ENCODE results near the gene POLR2C. TPM values are rescaled to one million over a fixed set of nuclear protein-coding genes. Genes with fewer than 3 reads are reported as not detected.
A peak's percentile ranks its signal among the peaks of the same experiment; 100 is the strongest.

POLR2C gene
- total and polyA plus RNA-seq, 2 of the 13 experiments (the other 11 are each of a cell fraction or from before 2014, with no cell fraction given): 104 to 216 TPM

GRCh38 chr16:57447186-57447962 lies 15.1 kb upstream of the POLR2C start, which contains the start of the genes CIAPIN1 and COQ9 (continued):
- TF ChIP-seq THYN1 (CRISPR knock-in tag; IDR thresholded peaks at IDR 0.05; ENCODE audit: borderline replicate concordance, low read depth) (no peak), TOPORS (CRISPR knock-in tag; IDR thresholded peaks at IDR 0.05) (peak; percentile 92; the same call in 1 of the 2 replicates), ZNF761 (CRISPR knock-in tag; conservative IDR thresholded peaks at IDR 0.05) (peak; percentile 89), ZNF652 (CRISPR knock-in tag; IDR thresholded peaks at IDR 0.05; ENCODE audit: borderline replicate concordance, low read depth) (no peak), HMG20B (CRISPR knock-in tag; conservative IDR thresholded peaks at IDR 0.05) (no peak), PHB2 (IDR thresholded peaks at IDR 0.05; ENCODE audit: partially characterized antibody) (no peak), CREBL2 (CRISPR knock-in tag; IDR thresholded peaks at IDR 0.05; ENCODE audit: borderline replicate concordance) (peak; percentile 87; the same call in 1 of the 2 replicates), NR1H2 (CRISPR knock-in tag; IDR thresholded peaks at IDR 0.05; ENCODE audit: borderline replicate concordance, low read depth) (peak; percentile 72; the same call in 1 of the 2 replicates), ZNF775 (CRISPR knock-in tag; IDR thresholded peaks at IDR 0.05; ENCODE audit: borderline replicate concordance) (peak; percentile 93), ZBTB38 (CRISPR knock-in tag; IDR thresholded peaks at IDR 0.05) (peak; percentile 92; the same call in 1 of the 2 replicates), HNRNPH1 (optimal IDR thresholded peaks at IDR 0.05; ENCODE audit: low read depth, low read length) (no peak), JUNB (CRISPR knock-in tag; IDR thresholded peaks at IDR 0.05; ENCODE audit: borderline replicate concordance) (no peak; the same call in 1 of the 2 replicates), NFATC3 (CRISPR knock-in tag; IDR thresholded peaks at IDR 0.05) (peak; percentile 75; the same call in 1 of the 2 replicates), PHF20 (CRISPR knock-in tag; IDR thresholded peaks at IDR 0.05) (peak; percentile 93), SUZ12 (IDR thresholded peaks at IDR 0.05; ENCODE audit: low read depth, low read length) (no peak), ZFP82 (CRISPR knock-in tag; IDR thresholded peaks at IDR 0.05; ENCODE audit: borderline replicate concordance) (peak; percentile 77; the same call in 1 of the 2 replicates), ZNF256 (CRISPR knock-in tag; conservative IDR thresholded peaks at IDR 0.05) (no peak), MYNN (CRISPR knock-in tag; IDR thresholded peaks at IDR 0.05; ENCODE audit: low read depth) (peak; percentile 65; the same call in 1 of the 2 replicates), ZSCAN9 (CRISPR knock-in tag; IDR thresholded peaks at IDR 0.05; ENCODE audit: borderline replicate concordance) (peak; percentile 17; the same call in 1 of the 2 replicates), EP300 (IDR thresholded peaks at IDR 0.05; ENCODE audit: low read depth in 2 of 2, low read length in 2 of 2) (peak in 1 of 2 experiments; percentile 42; a peak in 1 of 4 replicates), EP300 (CRISPR knock-in tag; IDR thresholded peaks at IDR 0.05; ENCODE audit: borderline replicate concordance) (peak; percentile 54)
- TF ChIP-seq, protein P1, sequence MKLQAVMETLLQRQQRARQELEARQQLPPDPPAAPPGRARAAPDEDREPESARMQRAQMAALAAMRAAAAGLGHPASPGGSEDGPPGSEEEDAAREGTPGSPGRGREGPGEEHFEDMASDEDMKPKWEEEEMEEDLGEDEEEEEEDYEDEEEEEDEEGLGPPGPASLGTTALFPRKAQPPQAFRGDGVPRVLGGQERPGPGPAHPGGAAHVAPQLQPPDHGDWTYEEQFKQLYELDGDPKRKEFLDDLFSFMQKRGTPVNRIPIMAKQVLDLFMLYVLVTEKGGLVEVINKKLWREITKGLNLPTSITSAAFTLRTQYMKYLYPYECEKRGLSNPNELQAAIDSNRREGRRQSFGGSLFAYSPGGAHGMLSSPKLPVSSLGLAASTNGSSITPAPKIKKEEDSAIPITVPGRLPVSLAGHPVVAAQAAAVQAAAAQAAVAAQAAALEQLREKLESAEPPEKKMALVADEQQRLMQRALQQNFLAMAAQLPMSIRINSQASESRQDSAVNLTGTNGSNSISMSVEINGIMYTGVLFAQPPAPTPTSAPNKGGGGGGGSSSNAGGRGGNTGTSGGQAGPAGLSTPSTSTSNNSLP (IDR thresholded peaks at IDR 0.05; ENCODE audit: low read depth, low read length): no peak
- TF ChIP-seq, protein P2, sequence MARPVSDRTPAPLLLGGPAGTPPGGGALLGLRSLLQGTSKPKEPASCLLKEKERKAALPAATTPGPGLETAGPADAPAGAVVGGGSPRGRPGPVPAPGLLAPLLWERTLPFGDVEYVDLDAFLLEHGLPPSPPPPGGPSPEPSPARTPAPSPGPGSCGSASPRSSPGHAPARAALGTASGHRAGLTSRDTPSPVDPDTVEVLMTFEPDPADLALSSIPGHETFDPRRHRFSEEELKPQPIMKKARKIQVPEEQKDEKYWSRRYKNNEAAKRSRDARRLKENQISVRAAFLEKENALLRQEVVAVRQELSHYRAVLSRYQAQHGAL (CRISPR knock-in tag; IDR thresholded peaks at IDR 0.05; ENCODE audit: not compliant biosample characterization): no peak
- TF ChIP-seq, protein P3, sequence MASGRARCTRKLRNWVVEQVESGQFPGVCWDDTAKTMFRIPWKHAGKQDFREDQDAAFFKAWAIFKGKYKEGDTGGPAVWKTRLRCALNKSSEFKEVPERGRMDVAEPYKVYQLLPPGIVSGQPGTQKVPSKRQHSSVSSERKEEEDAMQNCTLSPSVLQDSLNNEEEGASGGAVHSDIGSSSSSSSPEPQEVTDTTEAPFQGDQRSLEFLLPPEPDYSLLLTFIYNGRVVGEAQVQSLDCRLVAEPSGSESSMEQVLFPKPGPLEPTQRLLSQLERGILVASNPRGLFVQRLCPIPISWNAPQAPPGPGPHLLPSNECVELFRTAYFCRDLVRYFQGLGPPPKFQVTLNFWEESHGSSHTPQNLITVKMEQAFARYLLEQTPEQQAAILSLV (CRISPR knock-in tag; IDR thresholded peaks at IDR 0.05; ENCODE audit: borderline replicate concordance): peak; percentile 94; the same call in 1 of the 2 replicates
